GM12874 (cell line): Measurements from ENCODE around the gene CR1L.

Experiments
- CTCF ChIP-seq: IDR thresholded peaks from 2 replicates; pipeline ENCODE4 v1.5.1; 2011; ENCODE audit warnings: low read depth, mild to moderate bottlenecking, control low read depth, low read length, moderate library complexity; ENCODE audit not compliant: insufficient read depth

The CR1L gene

GRCh38 chr1:207654320-207654719, 9.4 kb downstream of the CR1L start:
- TF ChIP-seq CTCF = no peak

GRCh38 chr1:207658408-207658807, 13.5 kb downstream of the CR1L start:
- TF ChIP-seq CTCF = no peak

DNA sequence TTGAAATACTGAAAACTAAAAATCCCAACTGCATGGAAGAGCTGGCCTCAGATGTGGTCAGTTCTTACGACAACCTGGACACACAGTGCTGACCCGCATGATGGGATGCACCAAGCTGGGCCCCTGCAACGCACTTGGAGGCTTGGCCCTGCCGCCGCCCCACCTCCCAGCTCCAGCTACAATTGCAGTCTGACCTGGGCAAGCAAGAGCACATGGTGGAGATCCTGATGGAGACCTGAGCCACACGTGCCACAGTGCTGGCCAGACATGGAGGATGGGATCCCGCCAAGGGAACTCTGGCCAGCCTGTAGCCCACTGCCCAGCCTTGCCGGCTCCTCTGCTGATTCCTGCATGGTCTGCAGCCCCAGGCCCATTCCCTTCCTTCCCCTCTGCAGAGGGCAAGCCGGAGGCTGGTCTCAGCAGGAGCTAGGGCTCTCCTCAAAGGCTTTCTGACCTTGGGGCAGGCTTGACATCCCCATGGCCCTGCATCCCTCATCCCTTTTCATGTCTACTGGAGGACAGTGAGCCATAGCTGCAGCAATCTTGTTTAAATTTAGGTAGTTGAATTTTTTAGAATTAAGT, 14.1 kb downstream of the CR1L start:
- TF ChIP-seq CTCF = no peak

- no peak for TF ChIP-seq CTCF
These were observed 14.7 kb downstream of the CR1L start for GRCh38 chr1:207659545-207660153.

DNA sequence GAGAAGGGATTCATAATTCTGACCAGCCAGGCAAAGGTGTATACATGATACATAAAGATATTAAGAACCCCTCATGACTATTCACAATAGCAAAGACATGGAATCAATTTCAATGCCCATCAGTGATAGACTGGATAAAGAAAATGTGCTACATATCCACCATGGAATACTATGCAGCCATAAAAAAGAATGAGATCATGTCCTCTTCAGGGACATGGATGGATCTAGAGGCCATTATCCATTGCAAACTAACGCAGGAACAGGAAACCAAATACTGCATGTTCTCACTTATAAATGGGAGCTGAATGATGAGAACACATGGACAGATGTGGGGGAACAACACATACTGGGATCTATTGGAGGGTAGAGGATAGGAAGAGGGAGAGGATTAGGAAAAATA, 21.4 kb downstream of the CR1L start:
- TF ChIP-seq CTCF = no peak

GRCh38 chr1:207669528-207670009, 24.6 kb downstream of the CR1L start:
- TF ChIP-seq CTCF = no peak

- TF ChIP-seq CTCF = no peak
These were observed 25.3 kb downstream of the CR1L start for GRCh38 chr1:207670192-207670591.
